Measurements from ENCODE around the gene ATRNL1. TPM values are rescaled to one million over a fixed set of nuclear protein-coding genes. Genes with fewer than 3 reads are reported as not detected.

The ATRNL1 gene
- total RNA-seq, 1 experiment from 2014 or later, result 1.3 TPM

- H3K27ac ChIP-seq (ENCODE audit: low read depth, low read length), result no peak overlapping the region
- no peaks in the 10 kb centered on the region for H3K36me3 ChIP-seq (ENCODE audit: control insufficient read depth in 1 of 2, insufficient read depth in 2 of 2, low read length in 2 of 2)
- no peaks in the 10 kb centered on the region for H3K9me2 ChIP-seq (ENCODE audit: insufficient read depth)
- ChIA-PET POLR2A (no interaction called here), CTCF (interaction anchor here (0.8 to 3.4 kb wide), 9 partner anchors 11 to 284 kb away, joined by 3 to 45 read pairs (median 5); no protein-coding TSS in a partner anchor), RAD21 (ENCODE audit: low non-redundant PET in 1 of 2, low total read pairs in 2 of 2, uncharacterized antibody in 2 of 2, unreplicated experiment in 2 of 2) (no interaction called here)
- H4K20me1 ChIP-seq (ENCODE audit: insufficient read depth), result no peaks in the 10 kb centered on the region
- no TSS peak for BruUV-seq (replicated peaks)
- no peak overlapping the region for H3K4me2 ChIP-seq (ENCODE audit: low read length)
- H3K9ac ChIP-seq (ENCODE audit: low read length), result no peak overlapping the region
- intact Hi-C loops (cut with micrococcal nuclease), result loop anchor here (1.0 to 10.0 kb wide), 4 partner anchors 216 to 1144 kb away; no protein-coding TSS in a partner anchor
- H3K4me1 ChIP-seq (ENCODE audit: control insufficient read depth in 1 of 2, insufficient read depth in 2 of 2, low read length in 2 of 2), result no peaks in the 10 kb centered on the region
- ATAC-seq, result no peak
- no peak overlapping the region for H3K4me3 ChIP-seq (replicated peaks in 1 of 2; ENCODE audit: low read depth in 1 of 2, low read length in 2 of 2)
- H3K9me3 ChIP-seq (ENCODE audit: control insufficient read depth in 1 of 2, insufficient read depth in 1 of 2, low read depth in 1 of 2, low read length in 2 of 2), result no peaks in the 10 kb centered on the region
- H3K27me3 ChIP-seq (ENCODE audit: insufficient read depth, low read length), result peaks cover 36% of the 10 kb centered on the region
- no peak overlapping the region for H2AFZ ChIP-seq (ENCODE audit: low read depth, low read length, poor library complexity, severe bottlenecking)
- H3K79me2 ChIP-seq (ENCODE audit: insufficient read depth, low read length), result no peaks in the 10 kb centered on the region
- TF ChIP-seq RAD21 (IDR thresholded peaks at IDR 0.05; ENCODE audit: low read depth) (peak; percentile 72), CEBPB (IDR thresholded peaks at IDR 0.05; ENCODE audit: low read depth) (no peak), ELF1 (IDR thresholded peaks at IDR 0.05; ENCODE audit: borderline replicate concordance, low read depth) (no peak), CTCF (IDR thresholded peaks at IDR 0.05 in 2 of 3, conservative IDR thresholded peaks at IDR 0.05 in 1 of 3; ENCODE audit: borderline replicate concordance in 1 of 3, insufficient read depth in 1 of 3, low read depth in 2 of 3, low read length in 2 of 3) (peak; percentile 50 to 70 (median 58); a peak in 4 of 6 replicates), ZNF274 (IDR thresholded peaks at IDR 0.05; ENCODE audit: low read depth, low read length) (no peak)
- DNase-seq (ENCODE audit: low read depth, low spot score), result peak; percentile 15
These were observed 48.1 kb downstream of the ATRNL1 start for GRCh38 chr10:115141254-115141653.

DNA sequence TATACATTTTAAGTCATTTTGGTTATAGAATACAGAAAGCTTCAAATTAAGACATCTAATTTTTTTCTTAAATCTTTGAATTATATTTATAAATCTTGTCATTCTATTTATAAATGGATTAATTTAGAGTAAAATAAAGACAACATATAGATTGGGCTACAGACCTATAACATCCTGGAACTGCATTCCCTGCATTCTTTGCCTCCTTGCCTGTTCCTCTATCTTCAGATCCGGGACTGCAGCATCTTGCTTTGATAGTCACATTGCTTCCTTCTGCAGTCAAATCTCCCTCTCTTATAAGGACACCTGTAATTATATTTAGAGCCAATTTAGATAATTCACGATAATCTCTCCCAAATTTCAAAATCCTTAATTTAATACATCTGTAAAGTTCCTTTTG, 64.2 kb downstream of the ATRNL1 start:
- POLR2A ChIA-PET, result no interaction called here
- Histone ChIP-seq H3K4me2 (ENCODE audit: low read length) (no peak overlapping the region), H3K9me2 (ENCODE audit: insufficient read depth) (no peaks in the 10 kb centered on the region), H3K27ac (ENCODE audit: low read depth, low read length) (no peak overlapping the region), H2AFZ (ENCODE audit: low read depth, low read length, poor library complexity, severe bottlenecking) (no peak overlapping the region), H3K79me2 (ENCODE audit: insufficient read depth, low read length) (no peaks in the 10 kb centered on the region), H3K9me3 (ENCODE audit: control insufficient read depth in 1 of 2, insufficient read depth in 1 of 2, low read depth in 1 of 2, low read length in 2 of 2) (no peaks in the 10 kb centered on the region), H4K20me1 (ENCODE audit: insufficient read depth) (no peaks in the 10 kb centered on the region; the same call in 1 of the 2 replicates), H3K4me3 (replicated peaks in 1 of 2; ENCODE audit: low read depth in 1 of 2, low read length in 2 of 2) (no peak overlapping the region), H3K9ac (ENCODE audit: low read length) (no peak overlapping the region), H3K4me1 (ENCODE audit: control insufficient read depth in 1 of 2, insufficient read depth in 2 of 2, low read length in 2 of 2) (no peaks in the 10 kb centered on the region), H3K36me3 (ENCODE audit: control insufficient read depth in 1 of 2, insufficient read depth in 2 of 2, low read length in 2 of 2) (no peaks in the 10 kb centered on the region), H3K27me3 (ENCODE audit: insufficient read depth, low read length) (peaks cover 22% of the 10 kb centered on the region)
- DNase-seq (ENCODE audit: low read depth, low spot score) (no peak), ATAC-seq (no peak)
- CTCF ChIA-PET, result interaction anchor here (0.8 to 1.6 kb wide), 2 partner anchors 13 to 16 kb away, joined by 3 read pairs; no protein-coding TSS in a partner anchor
- no TSS peak for BruUV-seq (replicated peaks)
- intact Hi-C loops (cut with micrococcal nuclease), result no loop called here
- RAD21 ChIA-PET (ENCODE audit: low non-redundant PET in 1 of 2, low total read pairs in 2 of 2, uncharacterized antibody in 2 of 2, unreplicated experiment in 2 of 2), result no interaction called here
- TF ChIP-seq CEBPB (IDR thresholded peaks at IDR 0.05; ENCODE audit: low read depth), result no peak
- TF ChIP-seq, protein P1, sequence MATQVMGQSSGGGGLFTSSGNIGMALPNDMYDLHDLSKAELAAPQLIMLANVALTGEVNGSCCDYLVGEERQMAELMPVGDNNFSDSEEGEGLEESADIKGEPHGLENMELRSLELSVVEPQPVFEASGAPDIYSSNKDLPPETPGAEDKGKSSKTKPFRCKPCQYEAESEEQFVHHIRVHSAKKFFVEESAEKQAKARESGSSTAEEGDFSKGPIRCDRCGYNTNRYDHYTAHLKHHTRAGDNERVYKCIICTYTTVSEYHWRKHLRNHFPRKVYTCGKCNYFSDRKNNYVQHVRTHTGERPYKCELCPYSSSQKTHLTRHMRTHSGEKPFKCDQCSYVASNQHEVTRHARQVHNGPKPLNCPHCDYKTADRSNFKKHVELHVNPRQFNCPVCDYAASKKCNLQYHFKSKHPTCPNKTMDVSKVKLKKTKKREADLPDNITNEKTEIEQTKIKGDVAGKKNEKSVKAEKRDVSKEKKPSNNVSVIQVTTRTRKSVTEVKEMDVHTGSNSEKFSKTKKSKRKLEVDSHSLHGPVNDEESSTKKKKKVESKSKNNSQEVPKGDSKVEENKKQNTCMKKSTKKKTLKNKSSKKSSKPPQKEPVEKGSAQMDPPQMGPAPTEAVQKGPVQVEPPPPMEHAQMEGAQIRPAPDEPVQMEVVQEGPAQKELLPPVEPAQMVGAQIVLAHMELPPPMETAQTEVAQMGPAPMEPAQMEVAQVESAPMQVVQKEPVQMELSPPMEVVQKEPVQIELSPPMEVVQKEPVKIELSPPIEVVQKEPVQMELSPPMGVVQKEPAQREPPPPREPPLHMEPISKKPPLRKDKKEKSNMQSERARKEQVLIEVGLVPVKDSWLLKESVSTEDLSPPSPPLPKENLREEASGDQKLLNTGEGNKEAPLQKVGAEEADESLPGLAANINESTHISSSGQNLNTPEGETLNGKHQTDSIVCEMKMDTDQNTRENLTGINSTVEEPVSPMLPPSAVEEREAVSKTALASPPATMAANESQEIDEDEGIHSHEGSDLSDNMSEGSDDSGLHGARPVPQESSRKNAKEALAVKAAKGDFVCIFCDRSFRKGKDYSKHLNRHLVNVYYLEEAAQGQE (IDR thresholded peaks at IDR 0.05; ENCODE audit: low read depth), result no peak
- no peak for TF ChIP-seq ELF1 (IDR thresholded peaks at IDR 0.05; ENCODE audit: borderline replicate concordance, low read depth)
- no peak for TF ChIP-seq POLR2AphosphoS5 (IDR thresholded peaks at IDR 0.05; ENCODE audit: low read depth, low read length)
- no peak for TF ChIP-seq SIN3A (IDR thresholded peaks at IDR 0.05; ENCODE audit: low read depth)
- no peak for TF ChIP-seq SP1 (IDR thresholded peaks at IDR 0.05; ENCODE audit: low read depth)
- no peak for TF ChIP-seq RAD21 (IDR thresholded peaks at IDR 0.05; ENCODE audit: low read depth)
- TF ChIP-seq, protein P2, sequence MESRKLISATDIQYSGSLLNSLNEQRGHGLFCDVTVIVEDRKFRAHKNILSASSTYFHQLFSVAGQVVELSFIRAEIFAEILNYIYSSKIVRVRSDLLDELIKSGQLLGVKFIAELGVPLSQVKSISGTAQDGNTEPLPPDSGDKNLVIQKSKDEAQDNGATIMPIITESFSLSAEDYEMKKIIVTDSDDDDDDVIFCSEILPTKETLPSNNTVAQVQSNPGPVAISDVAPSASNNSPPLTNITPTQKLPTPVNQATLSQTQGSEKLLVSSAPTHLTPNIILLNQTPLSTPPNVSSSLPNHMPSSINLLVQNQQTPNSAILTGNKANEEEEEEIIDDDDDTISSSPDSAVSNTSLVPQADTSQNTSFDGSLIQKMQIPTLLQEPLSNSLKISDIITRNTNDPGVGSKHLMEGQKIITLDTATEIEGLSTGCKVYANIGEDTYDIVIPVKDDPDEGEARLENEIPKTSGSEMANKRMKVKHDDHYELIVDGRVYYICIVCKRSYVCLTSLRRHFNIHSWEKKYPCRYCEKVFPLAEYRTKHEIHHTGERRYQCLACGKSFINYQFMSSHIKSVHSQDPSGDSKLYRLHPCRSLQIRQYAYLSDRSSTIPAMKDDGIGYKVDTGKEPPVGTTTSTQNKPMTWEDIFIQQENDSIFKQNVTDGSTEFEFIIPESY (IDR thresholded peaks at IDR 0.05; ENCODE audit: extremely low read depth, insufficient replicate concordance, low read length), result no peak
